Measurements from ENCODE around the gene PYGM.

DNA sequence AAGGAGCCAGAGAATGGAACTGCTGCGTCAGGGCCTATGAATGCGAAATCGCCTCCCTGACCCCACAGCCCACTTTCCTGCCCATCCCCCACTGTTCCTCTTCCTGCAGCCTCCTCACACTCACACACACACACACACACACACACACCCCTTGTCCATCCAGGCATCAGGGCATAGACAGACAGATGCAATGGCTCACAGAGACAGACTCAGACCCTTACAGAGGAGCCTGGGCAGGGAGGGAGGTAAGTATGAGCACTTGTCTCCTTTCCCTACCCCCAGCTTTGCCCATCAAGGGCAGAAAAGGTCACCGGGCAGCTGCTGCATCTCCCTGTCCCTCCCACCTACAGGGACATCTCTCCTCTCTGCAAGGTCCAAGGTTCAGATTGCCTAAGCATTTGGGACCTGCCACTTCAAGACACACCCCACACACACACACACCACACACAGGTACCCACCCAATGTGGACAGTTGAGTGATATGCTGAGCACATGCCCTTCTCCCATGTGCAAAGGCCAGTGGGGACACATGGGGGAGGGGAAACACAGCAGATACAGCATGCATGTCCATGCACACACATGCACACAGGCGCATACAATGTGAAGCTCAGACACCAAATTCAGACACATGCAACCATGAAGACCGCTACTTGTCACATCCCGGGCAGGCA is 34.8 kb downstream of the PYGM start:
- TF ChIP-seq, protein P1, sequence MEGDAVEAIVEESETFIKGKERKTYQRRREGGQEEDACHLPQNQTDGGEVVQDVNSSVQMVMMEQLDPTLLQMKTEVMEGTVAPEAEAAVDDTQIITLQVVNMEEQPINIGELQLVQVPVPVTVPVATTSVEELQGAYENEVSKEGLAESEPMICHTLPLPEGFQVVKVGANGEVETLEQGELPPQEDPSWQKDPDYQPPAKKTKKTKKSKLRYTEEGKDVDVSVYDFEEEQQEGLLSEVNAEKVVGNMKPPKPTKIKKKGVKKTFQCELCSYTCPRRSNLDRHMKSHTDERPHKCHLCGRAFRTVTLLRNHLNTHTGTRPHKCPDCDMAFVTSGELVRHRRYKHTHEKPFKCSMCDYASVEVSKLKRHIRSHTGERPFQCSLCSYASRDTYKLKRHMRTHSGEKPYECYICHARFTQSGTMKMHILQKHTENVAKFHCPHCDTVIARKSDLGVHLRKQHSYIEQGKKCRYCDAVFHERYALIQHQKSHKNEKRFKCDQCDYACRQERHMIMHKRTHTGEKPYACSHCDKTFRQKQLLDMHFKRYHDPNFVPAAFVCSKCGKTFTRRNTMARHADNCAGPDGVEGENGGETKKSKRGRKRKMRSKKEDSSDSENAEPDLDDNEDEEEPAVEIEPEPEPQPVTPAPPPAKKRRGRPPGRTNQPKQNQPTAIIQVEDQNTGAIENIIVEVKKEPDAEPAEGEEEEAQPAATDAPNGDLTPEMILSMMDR (conservative IDR thresholded peaks at IDR 0.05 in 1 of 2, IDR thresholded peaks at IDR 0.05 in 1 of 2; ENCODE audit: extremely low read depth in 1 of 2, insufficient read depth in 1 of 2, low read depth in 1 of 2, low read length in 2 of 2), result no peak
- no peak for TF ChIP-seq EZH2 (IDR thresholded peaks at IDR 0.05; ENCODE audit: borderline replicate concordance, low read length)

All from mammary epithelial cell (primary cell).